ENCODE measurements around the gene NLGN1. TPM values are rescaled to one million over a fixed set of nuclear protein-coding genes. Genes with fewer than 3 reads are reported as not detected.

The NLGN1 gene
- total and polyA plus RNA-seq, 9 of the 15 experiments (the other 6 are each of a cell fraction or from before 2014, with no cell fraction given) = under 0.01 to 0.01 TPM; not detected in 7

DNA sequence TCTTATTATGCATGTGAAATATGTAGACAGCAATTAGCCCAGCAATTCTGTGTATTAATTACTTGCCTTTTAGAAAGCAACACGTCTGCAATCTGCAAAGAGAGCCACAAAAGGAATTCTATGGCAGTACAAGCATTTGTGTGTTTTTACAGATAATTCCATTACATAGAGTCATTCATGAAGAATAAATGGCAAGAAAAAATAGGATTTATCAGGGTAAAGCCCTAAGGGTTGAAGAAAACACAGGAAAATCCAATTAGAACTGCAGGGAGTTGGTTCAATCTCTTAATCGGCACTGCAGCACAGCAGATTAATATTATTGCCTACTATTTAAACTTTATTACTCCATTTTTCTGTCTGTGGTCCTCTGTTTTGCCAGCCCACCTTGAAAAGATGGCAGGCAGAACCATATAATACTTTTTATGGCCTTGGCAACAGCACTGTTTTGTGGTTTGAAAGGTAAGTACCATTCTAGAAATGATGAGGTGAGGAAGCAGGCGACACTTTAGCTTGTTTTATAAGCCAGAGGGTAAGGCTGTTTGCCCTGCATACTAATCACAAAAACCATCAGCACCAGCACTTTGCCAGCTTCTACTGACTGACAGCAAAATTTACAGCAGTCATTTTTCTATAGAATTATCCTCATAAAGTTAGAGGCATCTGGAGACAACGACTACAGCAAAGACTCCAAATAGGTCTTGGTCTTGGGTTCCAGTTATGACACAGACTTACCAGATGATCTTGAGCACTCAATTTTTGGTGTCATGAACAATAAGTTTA lies 823.4 kb downstream of the NLGN1 start:
- H2AFZ ChIP-seq (ENCODE audit: low read depth, low read length) = no peak overlapping the region
- in situ Hi-C loops (cut with MboI) (no loop called here), intact Hi-C loops (cut with micrococcal nuclease) (no loop called here)
- no peak overlapping the region for H3K27ac ChIP-seq (ENCODE audit: extremely low read depth, low read depth, low read length)
- H3K4me1 ChIP-seq (replicated peaks in 1 of 2; ENCODE audit: control insufficient read depth in 2 of 2, insufficient read depth in 2 of 2, low read length in 2 of 2) = no peaks in the 10 kb centered on the region
- no peaks in the 10 kb centered on the region for H3K36me3 ChIP-seq (ENCODE audit: control insufficient read depth, insufficient read depth, low read length)
- no peak for TF ChIP-seq ZBTB17 (CRISPR knock-in tag; IDR thresholded peaks at IDR 0.05)
- TF ChIP-seq JUND (IDR thresholded peaks at IDR 0.05; ENCODE audit: borderline replicate concordance, low read depth, low read length) = no peak
- TF ChIP-seq JUND (tag; IDR thresholded peaks at IDR 0.05; ENCODE audit: borderline replicate concordance, low read depth, low read length) = no peak
- TF ChIP-seq ZBTB8A (IDR thresholded peaks at IDR 0.05; ENCODE audit: partially characterized antibody) = no peak
- TF ChIP-seq POLR3G (IDR thresholded peaks at IDR 0.05; ENCODE audit: extremely low read depth, insufficient read length, insufficient replicate concordance) = no peak
- no peaks in the 10 kb centered on the region; the same call in 1 of the 2 replicates for H3K9me3 ChIP-seq (replicated peaks; ENCODE audit: control insufficient read depth, insufficient read depth, low read depth, low read length)
- CTCF ChIA-PET (ENCODE audit: low intra/inter-chr PET ratio) = no interaction called here
- H3K27me3 ChIP-seq (ENCODE audit: control insufficient read depth in 2 of 2, insufficient read depth in 2 of 2, low read length in 2 of 2) = no peaks in the 10 kb centered on the region
- H3K79me2 ChIP-seq (ENCODE audit: control insufficient read depth, insufficient read depth, low read length) = no peaks in the 10 kb centered on the region
- H3K4me2 ChIP-seq (ENCODE audit: insufficient read depth, low read length) = no peak overlapping the region
- FAIRE-seq (no peak), ATAC-seq (no peak), DNase-seq (ENCODE audit: extremely low read depth in 1 of 4, low spot score in 3 of 4) (no peak)
- POLR2A ChIA-PET = no interaction called here
- 1% methylated on average over 4 of the region's 4 CpGs for WGBS (ENCODE audit: insufficient coverage, low coverage, missing lambda C conversion rate)
- BruUV-seq (replicated peaks) = no TSS peak
- no peaks in the 10 kb centered on the region for H4K20me1 ChIP-seq (replicated peaks; ENCODE audit: control insufficient read depth, insufficient read depth, low read length)
- H3K9ac ChIP-seq (ENCODE audit: insufficient read depth in 1 of 2, low read depth in 2 of 2, low read length in 2 of 2) = no peak overlapping the region
- no peaks in the 10 kb centered on the region for H3K9me1 ChIP-seq (ENCODE audit: control insufficient read depth, insufficient read depth, low read length)
- H3K4me3 ChIP-seq = no peak overlapping the region

DNA sequence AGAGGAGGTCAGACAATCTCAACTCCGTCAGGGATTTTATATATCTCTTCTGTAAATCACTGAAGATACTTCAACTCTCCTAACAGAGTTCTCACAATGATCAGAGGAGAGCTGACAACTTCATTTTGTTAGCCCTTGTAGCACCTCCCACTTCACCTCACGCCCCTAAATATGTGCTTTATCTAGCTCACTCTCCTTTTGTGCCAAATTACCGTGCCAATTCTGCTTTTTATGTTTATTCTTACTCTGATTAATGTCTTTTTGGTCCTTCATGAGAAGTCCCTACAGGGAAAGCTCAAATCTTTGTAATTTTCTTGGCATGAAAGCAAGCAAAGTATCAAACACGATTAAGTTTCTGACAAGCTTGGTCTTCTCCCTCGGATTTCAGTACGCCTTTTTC lies 825.5 kb downstream of the NLGN1 start:
- no peak for FAIRE-seq
- H3K9ac ChIP-seq (ENCODE audit: insufficient read depth in 1 of 2, low read depth in 2 of 2, low read length in 2 of 2) = no peak overlapping the region
- no peaks in the 10 kb centered on the region for H3K79me2 ChIP-seq (ENCODE audit: control insufficient read depth, insufficient read depth, low read length)
- no peak overlapping the region for H2AFZ ChIP-seq (ENCODE audit: low read depth, low read length)
- H3K9me1 ChIP-seq (ENCODE audit: control insufficient read depth, insufficient read depth, low read length) = no peaks in the 10 kb centered on the region
- no peak overlapping the region for H3K4me3 ChIP-seq
- in situ Hi-C loops (cut with MboI) = no loop called here
- intact Hi-C loops (cut with micrococcal nuclease) = no loop called here
- ChIA-PET POLR2A (no interaction called here), CTCF (ENCODE audit: low intra/inter-chr PET ratio) (no interaction called here)
- no peak for ATAC-seq
- H3K4me2 ChIP-seq (ENCODE audit: insufficient read depth, low read length) = no peak overlapping the region
- DNase-seq (ENCODE audit: extremely low read depth in 1 of 4, low spot score in 3 of 4) = no peak
- no peak overlapping the region for H3K27ac ChIP-seq (ENCODE audit: extremely low read depth, low read depth, low read length)
- no peaks in the 10 kb centered on the region for H4K20me1 ChIP-seq (replicated peaks; ENCODE audit: control insufficient read depth, insufficient read depth, low read length)
- H3K9me3 ChIP-seq (replicated peaks; ENCODE audit: control insufficient read depth, insufficient read depth, low read depth, low read length) = no peaks in the 10 kb centered on the region; the same call in 1 of the 2 replicates
- no peaks in the 10 kb centered on the region for H3K27me3 ChIP-seq (ENCODE audit: control insufficient read depth in 2 of 2, insufficient read depth in 2 of 2, low read length in 2 of 2)
- no TSS peak for BruUV-seq (replicated peaks)
- H3K36me3 ChIP-seq (ENCODE audit: control insufficient read depth, insufficient read depth, low read length) = no peaks in the 10 kb centered on the region
- WGBS (ENCODE audit: insufficient coverage, low coverage, missing lambda C conversion rate) = 0% methylated on average over 6 of the region's 6 CpGs
- no peaks in the 10 kb centered on the region for H3K4me1 ChIP-seq (replicated peaks in 1 of 2; ENCODE audit: control insufficient read depth in 2 of 2, insufficient read depth in 2 of 2, low read length in 2 of 2)
- TF ChIP-seq ZNF232 (CRISPR knock-in tag; IDR thresholded peaks at IDR 0.05) = no peak
- TF ChIP-seq HNRNPUL1 (IDR thresholded peaks at IDR 0.05; ENCODE audit: low read length) = no peak
- TF ChIP-seq, protein P1, sequence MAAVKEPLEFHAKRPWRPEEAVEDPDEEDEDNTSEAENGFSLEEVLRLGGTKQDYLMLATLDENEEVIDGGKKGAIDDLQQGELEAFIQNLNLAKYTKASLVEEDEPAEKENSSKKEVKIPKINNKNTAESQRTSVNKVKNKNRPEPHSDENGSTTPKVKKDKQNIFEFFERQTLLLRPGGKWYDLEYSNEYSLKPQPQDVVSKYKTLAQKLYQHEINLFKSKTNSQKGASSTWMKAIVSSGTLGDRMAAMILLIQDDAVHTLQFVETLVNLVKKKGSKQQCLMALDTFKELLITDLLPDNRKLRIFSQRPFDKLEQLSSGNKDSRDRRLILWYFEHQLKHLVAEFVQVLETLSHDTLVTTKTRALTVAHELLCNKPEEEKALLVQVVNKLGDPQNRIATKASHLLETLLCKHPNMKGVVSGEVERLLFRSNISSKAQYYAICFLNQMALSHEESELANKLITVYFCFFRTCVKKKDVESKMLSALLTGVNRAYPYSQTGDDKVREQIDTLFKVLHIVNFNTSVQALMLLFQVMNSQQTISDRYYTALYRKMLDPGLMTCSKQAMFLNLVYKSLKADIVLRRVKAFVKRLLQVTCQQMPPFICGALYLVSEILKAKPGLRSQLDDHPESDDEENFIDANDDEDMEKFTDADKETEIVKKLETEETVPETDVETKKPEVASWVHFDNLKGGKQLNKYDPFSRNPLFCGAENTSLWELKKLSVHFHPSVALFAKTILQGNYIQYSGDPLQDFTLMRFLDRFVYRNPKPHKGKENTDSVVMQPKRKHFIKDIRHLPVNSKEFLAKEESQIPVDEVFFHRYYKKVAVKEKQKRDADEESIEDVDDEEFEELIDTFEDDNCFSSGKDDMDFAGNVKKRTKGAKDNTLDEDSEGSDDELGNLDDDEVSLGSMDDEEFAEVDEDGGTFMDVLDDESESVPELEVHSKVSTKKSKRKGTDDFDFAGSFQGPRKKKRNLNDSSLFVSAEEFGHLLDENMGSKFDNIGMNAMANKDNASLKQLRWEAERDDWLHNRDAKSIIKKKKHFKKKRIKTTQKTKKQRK (IDR thresholded peaks at IDR 0.05; ENCODE audit: borderline replicate concordance, low read depth, low read length) = no peak
- TF ChIP-seq, protein P2, sequence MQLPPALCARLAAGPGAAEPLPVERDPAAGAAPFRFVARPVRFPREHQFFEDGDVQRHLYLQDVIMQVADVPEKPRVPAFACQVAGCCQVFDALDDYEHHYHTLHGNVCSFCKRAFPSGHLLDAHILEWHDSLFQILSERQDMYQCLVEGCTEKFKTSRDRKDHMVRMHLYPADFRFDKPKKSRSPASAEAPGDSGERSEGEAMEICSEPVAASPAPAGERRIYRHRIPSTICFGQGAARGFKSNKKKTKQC (CRISPR knock-in tag; IDR thresholded peaks at IDR 0.05) = no peak
- no peak for TF ChIP-seq SMARCE1 (IDR thresholded peaks at IDR 0.05)
